ENCODE measurements around the gene VWC2.
"Not testable (repeated sequence)": the region's sequence is repeated elsewhere in the genome, so short reads cannot be mapped to it uniquely, and the experiment has no call there.

The VWC2 gene

DNA sequence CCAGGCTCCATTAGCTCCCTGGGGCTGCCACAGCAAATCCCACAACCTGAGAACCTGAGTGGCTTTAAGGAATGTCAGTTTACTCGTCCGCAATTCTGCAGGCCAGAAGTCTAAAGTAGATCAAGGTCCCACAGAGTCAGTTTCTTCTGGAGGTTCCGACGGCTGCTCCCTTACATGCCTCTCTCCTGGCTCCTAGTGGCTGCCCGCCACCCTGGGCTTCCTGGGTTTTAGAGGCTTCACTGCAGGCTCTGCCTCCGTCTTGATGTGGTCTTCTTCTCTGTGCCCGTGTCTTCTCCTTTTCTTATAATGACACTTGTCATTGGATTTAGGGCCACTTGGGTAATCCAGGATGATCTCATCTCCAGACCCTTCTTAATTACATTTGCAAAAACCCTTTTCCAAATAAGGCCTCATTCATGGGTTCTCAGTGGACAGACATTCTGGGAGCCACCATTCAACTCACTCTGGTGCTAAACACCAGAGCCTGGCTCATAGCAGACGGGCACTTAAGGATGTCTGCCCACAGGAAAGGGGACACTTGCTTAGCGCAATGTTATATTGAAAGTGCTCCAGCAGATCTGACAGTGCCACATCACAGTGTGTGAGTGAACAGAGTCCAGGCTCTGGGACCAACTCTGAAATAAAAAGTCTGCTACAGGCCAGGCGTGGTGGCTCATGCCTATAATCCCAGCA lies 77.6 kb downstream of the VWC2 start:
- no peak for TF ChIP-seq ZNF274 (IDR thresholded peaks at IDR 0.05; ENCODE audit: low read depth, low read length)
- H3K4me3 ChIP-seq (ENCODE audit: low read length), result no peak overlapping the region

DNA sequence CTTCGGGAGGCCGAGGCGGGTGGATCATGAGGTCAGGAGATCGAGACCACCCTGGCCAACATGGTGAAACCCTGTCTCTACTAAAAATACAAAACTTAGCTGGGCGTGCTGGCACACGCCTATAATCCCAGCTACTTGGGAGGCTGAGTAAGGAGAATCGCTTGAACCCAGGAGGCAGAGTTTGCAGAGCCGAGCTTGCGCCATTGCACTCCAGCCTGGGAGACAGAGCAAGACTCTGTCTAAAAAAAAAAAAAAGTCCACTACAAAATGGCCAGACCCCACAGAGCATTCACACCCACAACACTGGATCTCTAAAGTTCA lies 78.1 kb downstream of the VWC2 start:
- H3K4me3 ChIP-seq (ENCODE audit: low read length), result not testable (repeated sequence)

DNA sequence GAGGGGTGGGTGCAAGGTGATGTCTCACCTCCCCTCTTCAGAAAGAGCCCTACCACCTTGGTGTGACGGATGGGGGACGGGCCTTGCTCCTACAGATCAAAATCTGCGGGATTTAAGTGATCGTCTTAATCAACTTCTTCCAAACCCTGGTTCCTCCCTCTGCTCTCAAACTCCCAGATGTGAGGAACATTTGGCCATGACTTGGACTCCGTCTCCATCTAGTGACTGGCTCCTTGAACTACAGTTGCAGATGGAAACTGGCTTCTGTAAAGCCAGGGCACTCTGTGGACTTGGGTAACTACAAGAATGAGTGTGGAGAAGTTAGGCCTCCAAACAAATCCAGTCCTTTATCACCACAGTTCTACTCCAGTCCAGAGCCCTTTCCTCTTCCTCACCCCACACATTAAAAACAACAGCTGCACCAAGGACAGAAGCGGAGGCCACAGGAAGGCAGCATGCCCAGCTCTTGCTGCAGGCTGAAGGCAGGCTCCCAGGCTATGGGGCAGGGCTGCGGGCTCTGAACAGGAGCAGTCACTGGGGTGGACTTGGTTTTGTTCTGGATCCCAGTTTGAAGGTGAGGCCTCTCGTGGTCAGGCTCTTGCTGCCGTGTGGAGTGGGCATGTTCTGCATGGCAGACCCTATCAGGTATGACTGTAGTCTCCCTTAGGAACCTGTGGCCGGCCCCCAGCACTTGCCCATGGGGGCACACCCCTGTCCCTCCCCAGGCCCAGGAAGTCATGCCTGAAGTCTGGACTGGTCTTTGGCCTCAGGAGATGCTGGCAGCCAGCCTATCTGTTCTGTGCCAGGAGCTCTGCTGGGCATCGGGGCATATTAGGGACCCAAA lies 79.4 kb downstream of the VWC2 start:
- no peak for TF ChIP-seq ZNF274 (IDR thresholded peaks at IDR 0.05; ENCODE audit: low read depth, low read length)
- H3K4me3 ChIP-seq (ENCODE audit: low read length), result no peak overlapping the region

DNA sequence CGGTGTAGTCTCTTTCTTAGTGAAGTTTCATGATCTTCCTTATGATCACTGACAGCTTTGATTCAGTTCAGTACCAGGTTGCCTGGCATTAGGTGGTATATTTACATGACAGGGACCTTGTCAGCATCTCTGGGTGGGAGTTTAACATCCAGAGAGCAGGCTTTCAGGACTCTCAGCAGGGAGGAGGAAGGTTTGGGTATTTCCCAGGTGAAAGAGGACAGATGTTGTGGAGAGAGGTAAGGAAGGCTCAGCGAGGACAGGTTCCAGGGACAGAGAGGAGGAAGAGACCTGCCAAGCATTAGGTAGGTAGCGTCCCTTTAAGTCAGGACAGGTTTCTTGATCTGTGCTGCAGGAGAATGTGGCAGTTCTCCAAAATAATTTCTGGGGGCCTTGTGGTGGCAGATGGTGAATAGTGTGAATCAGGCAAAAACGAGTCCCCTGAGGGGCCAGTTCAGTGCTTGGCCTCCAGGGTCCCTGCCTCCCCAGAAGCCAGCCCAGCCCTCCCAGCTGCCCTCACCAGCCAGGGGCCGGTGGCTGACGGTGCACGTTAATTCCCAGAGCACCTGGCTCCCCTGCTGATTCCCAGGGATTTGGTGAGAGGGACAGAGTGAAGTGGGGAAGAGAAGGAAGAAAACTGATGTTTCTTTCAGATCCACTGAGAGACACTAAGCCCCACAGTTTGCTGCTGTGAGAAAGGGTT lies 82.0 kb downstream of the VWC2 start:
- no peak for TF ChIP-seq ZNF274 (IDR thresholded peaks at IDR 0.05; ENCODE audit: low read depth, low read length)
- H3K4me3 ChIP-seq (ENCODE audit: low read length), result no peak overlapping the region

DNA sequence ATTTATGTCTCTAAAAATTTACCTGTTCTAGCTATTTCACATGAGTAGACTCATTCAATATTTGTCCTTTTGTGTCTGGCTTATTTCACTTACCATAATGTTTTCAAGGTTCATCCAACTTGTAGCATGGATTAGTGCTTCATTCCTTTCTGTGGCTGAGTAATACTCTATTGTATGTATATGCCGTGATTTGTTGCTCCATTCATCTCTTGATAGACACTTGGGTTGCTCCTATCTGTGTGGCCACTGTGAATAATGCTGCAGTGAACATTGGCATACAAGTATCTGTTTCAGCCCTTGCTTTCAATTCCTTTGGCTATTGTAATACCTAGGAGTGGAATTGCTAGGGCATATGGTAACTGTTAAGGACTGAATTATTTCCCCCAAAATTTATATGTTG lies 86.9 kb downstream of the VWC2 start:
- H3K4me3 ChIP-seq (ENCODE audit: low read length), result no peak overlapping the region
- no peak for TF ChIP-seq ZNF274 (IDR thresholded peaks at IDR 0.05; ENCODE audit: low read depth, low read length)

DNA sequence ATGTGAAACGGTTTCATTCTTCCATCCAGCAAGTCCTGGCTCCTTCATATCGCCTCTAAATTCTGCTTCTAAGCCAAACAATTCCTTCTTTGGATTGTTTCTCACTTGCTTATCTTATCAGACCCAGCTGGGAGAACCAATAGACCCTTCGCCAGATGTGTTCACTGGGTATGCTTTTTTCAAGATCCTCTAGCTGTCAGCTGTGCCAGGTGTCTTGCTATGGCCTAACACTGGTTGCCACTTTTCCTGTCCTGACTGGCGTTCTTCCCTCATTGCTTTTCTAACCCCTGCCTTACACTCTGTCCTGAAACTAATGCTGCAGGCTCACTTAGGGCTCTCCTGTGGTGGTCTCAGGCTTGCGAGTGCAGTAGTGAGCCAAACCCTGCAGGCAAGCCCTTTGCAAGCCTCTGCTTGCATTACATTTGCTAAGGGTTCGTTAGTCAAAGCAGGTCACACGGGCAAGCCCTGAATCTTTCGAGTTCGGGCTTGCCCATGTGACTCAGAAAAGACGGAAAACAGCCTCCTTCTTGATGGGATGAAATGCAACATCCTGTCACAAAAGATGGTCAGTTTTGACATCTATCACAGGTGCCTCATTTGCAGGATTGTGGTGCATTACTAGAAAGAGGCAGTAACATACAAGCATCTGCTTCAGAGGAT lies 92.8 kb downstream of the VWC2 start:
- no peak for TF ChIP-seq ZNF274 (IDR thresholded peaks at IDR 0.05; ENCODE audit: low read depth, low read length)
- no peak overlapping the region for H3K4me3 ChIP-seq (ENCODE audit: low read length)

DNA sequence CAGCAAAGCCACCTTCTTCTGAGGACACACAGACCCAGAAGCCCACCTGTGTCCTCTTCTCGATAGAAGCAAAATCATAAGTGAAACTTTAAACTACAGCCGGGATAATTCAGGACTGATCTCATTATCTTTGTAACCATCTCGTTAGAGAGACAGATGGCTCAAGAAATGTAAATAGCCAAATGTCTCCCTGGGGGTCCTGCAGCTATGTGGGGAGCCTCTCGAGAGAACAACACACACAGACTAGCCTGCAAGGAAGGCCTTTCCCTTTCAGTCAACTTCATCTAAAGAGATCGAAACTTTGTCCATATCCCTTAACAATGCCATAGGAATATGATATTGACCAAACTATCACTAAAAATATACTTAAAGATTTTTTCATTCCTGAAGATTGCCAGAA lies 93.5 kb downstream of the VWC2 start:
- no peak overlapping the region for H3K4me3 ChIP-seq (ENCODE audit: low read length)
- no peak for TF ChIP-seq ZNF274 (IDR thresholded peaks at IDR 0.05; ENCODE audit: low read depth, low read length)

DNA sequence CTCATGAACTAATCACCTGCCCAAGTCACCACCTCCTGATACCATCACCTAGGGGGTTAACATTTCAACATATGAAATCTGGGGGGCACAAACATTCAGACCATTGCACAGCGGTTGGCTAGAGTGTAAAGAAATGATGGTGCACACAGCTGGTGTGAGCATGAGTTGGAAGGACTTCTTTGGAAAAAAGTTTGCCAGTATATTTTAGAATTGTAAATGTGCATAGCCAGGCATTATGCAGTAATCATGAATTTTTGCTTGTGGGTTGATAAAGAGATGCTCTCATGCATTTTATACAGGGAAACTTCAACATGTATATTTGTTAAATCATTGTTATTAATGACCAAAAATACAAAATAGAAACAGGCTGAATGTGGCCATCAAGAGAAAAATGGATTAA lies 100.0 kb downstream of the VWC2 start:
- TF ChIP-seq ZNF274 (IDR thresholded peaks at IDR 0.05; ENCODE audit: low read depth, low read length), result no peak
- no peak overlapping the region for H3K4me3 ChIP-seq (ENCODE audit: low read length)

DNA sequence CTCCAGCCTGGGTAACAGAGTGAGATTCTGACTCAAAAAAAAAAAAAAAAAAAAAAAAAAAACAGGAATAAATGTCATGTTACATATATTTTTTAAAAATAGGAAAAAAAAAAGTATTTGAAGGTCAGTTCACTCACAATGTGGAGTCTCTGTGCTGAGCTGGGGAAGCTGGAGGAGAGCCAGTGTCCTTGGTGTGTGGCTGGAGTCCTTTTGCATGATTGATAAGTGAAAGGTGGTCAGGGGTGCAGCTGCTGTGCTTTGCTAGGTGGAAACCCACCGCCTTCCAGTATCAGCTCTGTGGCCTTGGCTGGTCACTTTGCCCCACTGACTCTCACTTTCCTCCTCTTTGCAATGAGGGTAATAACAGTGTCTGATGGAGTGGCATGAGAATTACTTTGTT lies 101.9 kb downstream of the VWC2 start:
- H3K4me3 ChIP-seq (ENCODE audit: low read length), result no peak overlapping the region
- TF ChIP-seq ZNF274 (IDR thresholded peaks at IDR 0.05; ENCODE audit: low read depth, low read length), result no peak

DNA sequence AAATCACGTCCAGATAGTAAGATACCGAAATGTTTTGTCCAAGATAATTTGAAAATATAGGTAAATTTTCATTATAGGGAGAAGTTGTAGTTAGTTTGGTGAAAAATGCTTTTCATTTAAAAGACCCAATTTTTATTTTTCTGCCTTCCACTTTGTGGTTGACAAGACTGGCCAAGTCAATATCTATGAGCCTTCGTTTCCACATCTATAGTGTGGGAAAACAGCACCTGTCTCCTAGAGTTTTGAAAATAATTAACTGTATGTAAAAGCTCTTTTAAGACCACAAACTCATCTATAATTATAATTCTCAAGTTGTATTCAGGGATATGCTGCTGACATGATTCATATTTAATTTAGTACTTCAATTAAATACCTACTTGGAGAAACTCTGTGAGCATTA lies 102.8 kb downstream of the VWC2 start:
- no peak for TF ChIP-seq ZNF274 (IDR thresholded peaks at IDR 0.05; ENCODE audit: low read depth, low read length)
- no peak overlapping the region for H3K4me3 ChIP-seq (ENCODE audit: low read length)

DNA sequence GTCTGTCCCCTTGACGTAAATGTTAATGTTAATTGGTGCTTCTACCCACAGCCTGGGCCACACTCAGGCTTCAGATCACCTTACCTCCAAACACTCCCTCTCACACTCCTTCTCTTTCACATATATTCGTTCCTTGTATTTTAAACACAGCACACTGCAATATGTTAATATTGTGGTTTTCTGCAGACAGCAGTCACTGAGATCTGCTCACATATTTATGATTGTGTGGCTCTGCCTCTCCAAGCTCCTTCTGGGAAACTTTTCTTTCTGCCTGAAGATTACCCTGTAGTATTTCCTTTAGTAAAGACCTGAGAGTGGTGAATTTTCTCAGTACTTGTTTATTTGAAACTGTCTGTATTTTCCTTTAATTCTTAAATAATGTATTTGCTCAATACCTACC lies 104.7 kb downstream of the VWC2 start:
- no peak overlapping the region for H3K4me3 ChIP-seq (ENCODE audit: low read length)
- TF ChIP-seq ZNF274 (IDR thresholded peaks at IDR 0.05; ENCODE audit: low read depth, low read length), result no peak

DNA sequence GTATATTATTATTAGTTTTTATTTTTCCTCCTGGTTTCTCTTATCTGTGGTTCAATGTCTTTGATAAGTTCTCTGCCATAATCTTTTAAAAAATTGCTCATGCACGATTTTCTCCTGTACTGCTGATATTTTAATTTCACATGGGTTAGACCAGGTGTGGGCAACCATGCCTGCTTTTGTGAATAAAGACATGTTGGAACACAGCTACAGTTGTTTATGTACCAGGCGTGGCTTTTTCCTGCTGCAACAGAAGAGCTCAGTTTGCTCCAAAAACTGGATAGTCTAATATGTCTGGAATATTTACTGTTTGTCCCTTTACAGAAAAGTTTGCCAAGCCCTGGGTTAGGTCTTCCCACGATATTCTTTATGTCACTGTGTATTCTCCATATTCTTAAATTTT lies 105.2 kb downstream of the VWC2 start:
- no peak overlapping the region for H3K4me3 ChIP-seq (ENCODE audit: low read length)
- no peak for TF ChIP-seq ZNF274 (IDR thresholded peaks at IDR 0.05; ENCODE audit: low read depth, low read length)

DNA sequence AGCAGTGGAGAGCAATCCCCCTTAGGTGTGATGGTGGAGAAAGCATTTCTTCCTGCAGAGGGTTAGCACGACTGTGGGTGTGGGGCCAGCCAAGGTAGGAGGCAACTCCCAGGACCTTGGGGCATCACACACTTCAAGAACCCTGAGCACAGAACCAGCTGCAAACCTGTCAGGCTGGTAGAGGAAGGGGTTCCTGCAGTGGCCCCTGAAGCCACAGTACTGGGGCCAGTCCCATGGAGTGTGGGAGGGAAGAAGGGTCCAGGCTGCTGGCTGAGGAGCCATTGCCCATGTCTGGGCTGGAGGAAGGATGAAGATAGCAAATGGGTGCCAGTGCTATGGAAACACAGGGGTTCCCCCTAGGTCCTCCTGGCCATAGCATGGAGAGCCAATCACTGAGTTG lies 110.5 kb downstream of the VWC2 start:
- TF ChIP-seq ZNF274 (IDR thresholded peaks at IDR 0.05; ENCODE audit: low read depth, low read length), result no peak
- no peak overlapping the region for H3K4me3 ChIP-seq (ENCODE audit: low read length)

DNA sequence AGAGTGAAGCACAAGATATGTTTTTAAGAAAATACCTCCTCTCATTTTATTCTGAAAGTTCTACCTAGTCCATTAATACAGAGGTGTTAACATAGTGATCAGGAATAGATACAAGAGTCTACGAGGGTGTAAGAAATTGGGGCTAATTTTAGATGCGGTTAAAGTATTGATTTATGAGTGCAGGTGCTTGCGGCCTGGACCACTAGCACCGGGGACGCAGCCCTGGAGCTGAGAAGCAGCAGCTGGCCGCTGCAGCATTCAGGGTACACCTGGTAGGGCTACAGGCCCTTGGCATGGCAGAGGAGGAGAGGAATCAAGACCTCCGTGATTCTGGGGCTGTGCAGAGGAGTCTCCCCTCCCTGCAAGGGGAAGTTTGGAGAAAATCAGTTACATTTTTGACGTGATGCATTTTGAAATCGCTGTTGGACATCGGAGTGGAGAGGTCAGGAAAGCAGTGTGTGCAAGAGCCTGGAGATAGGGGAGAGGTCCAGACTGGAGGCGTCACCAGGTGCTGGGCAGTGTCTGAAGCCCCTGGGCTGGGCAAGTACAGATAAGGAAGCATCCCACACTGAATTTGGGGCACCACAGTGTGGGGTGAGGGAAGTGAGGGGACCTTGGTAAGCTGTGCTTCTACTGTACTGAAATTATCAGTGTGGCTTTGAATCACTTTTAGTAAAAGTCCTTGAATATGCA lies 112.3 kb downstream of the VWC2 start:
- TF ChIP-seq ZNF274 (IDR thresholded peaks at IDR 0.05; ENCODE audit: low read depth, low read length), result no peak
- H3K4me3 ChIP-seq (ENCODE audit: low read length), result no peak overlapping the region
